Stimulated activated CD4-positive, alpha-beta T cell treated with anti-CD3 and anti-CD28 coated beads, Interleukin-12 subunit alpha, Interleukin-12 subunit beta, amount 100 ng/mL, for 4 hours (primary cell): ENCODE results near the gene CISD3.

Source experiments
- DNase-seq: peaks from one replicate; pipeline ENCODE4 v3.0.0-alpha.2; 2020

CISD3 gene

GRCh38 chr17:38730526-38731379, 612 bp downstream of the CISD3 start:
- no peak for DNase-seq

- DNase-seq, result no peak
These were observed 1.6 kb downstream of the CISD3 start for GRCh38 chr17:38731526-38732294.

GRCh38 chr17:38732376-38733281, 2.5 kb downstream of the CISD3 start:
- DNase-seq, result no peak

GRCh38 chr17:38733282-38733981, 3.3 kb downstream of the CISD3 start:
- no peak for DNase-seq

- no peak for DNase-seq
These were observed 4.1 kb downstream of the CISD3 start for GRCh38 chr17:38733982-38734973.

- DNase-seq, result peak; percentile 78
These were observed 5.2 kb downstream of the CISD3 start for GRCh38 chr17:38735161-38735997.

GRCh38 chr17:38738007-38738662, 8.0 kb downstream of the CISD3 start:
- no peak for DNase-seq

GRCh38 chr17:38738686-38739085, 8.5 kb downstream of the CISD3 start:
- DNase-seq, result no peak

- DNase-seq, result no peak
These were observed 9.2 kb downstream of the CISD3 start for GRCh38 chr17:38739305-38739704.

- no peak for DNase-seq
These were observed 9.9 kb downstream of the CISD3 start for GRCh38 chr17:38740044-38740443.

GRCh38 chr17:38740806-38741205, 10.7 kb downstream of the CISD3 start:
- DNase-seq, result no peak

- no peak for DNase-seq
These were observed 11.3 kb downstream of the CISD3 start for GRCh38 chr17:38741461-38741860.

- no peak for DNase-seq
These were observed 11.8 kb downstream of the CISD3 start for GRCh38 chr17:38741921-38742410.

GRCh38 chr17:38742411-38743308, 12.5 kb downstream of the CISD3 start:
- DNase-seq, result no peak

GRCh38 chr17:38743556-38744171, 13.5 kb downstream of the CISD3 start:
- no peak for DNase-seq

GRCh38 chr17:38745545-38745944, 15.4 kb downstream of the CISD3 start:
- DNase-seq, result no peak

- DNase-seq, result no peak
These were observed 16.1 kb downstream of the CISD3 start for GRCh38 chr17:38746004-38746848.
